Esophagus squamous epithelium (tissue), 4 donors: Measurements from ENCODE around the gene NME1.

ENCODE experiments used
- POLR2A ChIP-seq, 4 donors: fragments of 450-650 bp; IDR thresholded peaks; one replicate each; pipeline ENCODE4 v1.6.1; 2017; ENCODE audit warnings: antibody characterized with exemption in 4 of 4, mild to moderate bottlenecking in 4 of 4, moderate library complexity in 3 of 4
- TF ChIP-seq, protein P1 (sequence below), 6 experiments: fragments of 450-650 bp in 4 of 6; fragments of 200-600 bp in 2 of 6; sonication (generic) in 2 of 6; IDR thresholded peaks; one replicate each; pipeline ENCODE4 v1.5.1; 2016 to 2019; ENCODE audit warnings: antibody characterized with exemption in 6 of 6, mild to moderate bottlenecking in 4 of 6, moderate library complexity in 4 of 6

DNA sequence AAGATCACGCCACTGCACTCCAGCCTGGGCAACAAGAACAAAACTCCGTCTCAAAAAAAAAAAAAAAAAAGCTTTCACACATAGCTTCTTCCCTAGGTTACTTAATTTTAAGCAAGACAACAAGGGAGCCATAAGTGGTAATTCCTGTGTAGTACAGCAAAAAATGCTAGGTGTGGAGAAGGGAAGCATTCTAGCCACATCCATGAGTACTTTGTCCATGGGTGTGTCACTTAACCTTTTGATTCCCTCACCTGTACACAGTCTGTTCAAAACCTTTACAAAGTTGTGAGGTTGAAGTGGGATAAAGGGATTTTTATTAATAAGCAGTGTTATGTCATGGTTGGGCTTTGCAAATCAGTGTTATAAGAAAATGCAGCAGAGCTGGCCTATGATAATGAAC, 17.4 kb downstream of the NME1 start:
- TF ChIP-seq POLR2A (IDR thresholded peaks at IDR 0.05), result no peak
- TF ChIP-seq, protein P1, sequence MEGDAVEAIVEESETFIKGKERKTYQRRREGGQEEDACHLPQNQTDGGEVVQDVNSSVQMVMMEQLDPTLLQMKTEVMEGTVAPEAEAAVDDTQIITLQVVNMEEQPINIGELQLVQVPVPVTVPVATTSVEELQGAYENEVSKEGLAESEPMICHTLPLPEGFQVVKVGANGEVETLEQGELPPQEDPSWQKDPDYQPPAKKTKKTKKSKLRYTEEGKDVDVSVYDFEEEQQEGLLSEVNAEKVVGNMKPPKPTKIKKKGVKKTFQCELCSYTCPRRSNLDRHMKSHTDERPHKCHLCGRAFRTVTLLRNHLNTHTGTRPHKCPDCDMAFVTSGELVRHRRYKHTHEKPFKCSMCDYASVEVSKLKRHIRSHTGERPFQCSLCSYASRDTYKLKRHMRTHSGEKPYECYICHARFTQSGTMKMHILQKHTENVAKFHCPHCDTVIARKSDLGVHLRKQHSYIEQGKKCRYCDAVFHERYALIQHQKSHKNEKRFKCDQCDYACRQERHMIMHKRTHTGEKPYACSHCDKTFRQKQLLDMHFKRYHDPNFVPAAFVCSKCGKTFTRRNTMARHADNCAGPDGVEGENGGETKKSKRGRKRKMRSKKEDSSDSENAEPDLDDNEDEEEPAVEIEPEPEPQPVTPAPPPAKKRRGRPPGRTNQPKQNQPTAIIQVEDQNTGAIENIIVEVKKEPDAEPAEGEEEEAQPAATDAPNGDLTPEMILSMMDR (IDR thresholded peaks at IDR 0.05), result no peak
